IPS-20b (cell line): ENCODE results near the gene ZNF699.
"Not testable (repeated sequence)": the region's sequence is repeated elsewhere in the genome, so short reads cannot be mapped to it uniquely, and the experiment has no call there.

Experiments used
- H3K27ac ChIP-seq: one replicate; pipeline ENCODE4 v1.5.1; 2013; ENCODE audit warnings: low read length
- H3K27me3 ChIP-seq: 2 replicates; pipeline ENCODE4 v1.6.1; 2013; ENCODE audit warnings: mild to moderate bottlenecking, low read length, inconsistent platforms; ENCODE audit not compliant: insufficient read depth
- H3K36me3 ChIP-seq: 2 replicates; pipeline ENCODE4 v1.6.1; 2013; ENCODE audit warnings: low read depth, mild to moderate bottlenecking, inconsistent platforms, low read length, moderate library complexity; ENCODE audit not compliant: insufficient read depth
- H3K4me1 ChIP-seq: 2 replicates; pipeline ENCODE4 v1.6.1; 2013; ENCODE audit warnings: mild to moderate bottlenecking, control low read depth, inconsistent platforms, low read length, moderate library complexity; ENCODE audit not compliant: insufficient read depth
- H3K4me3 ChIP-seq: 2 replicates; pipeline ENCODE4 v1.5.1; 2013; ENCODE audit warnings: mild to moderate bottlenecking, low read length, inconsistent platforms
- H3K9ac ChIP-seq: 2 replicates; pipeline ENCODE4 v1.6.1; 2013; ENCODE audit warnings: low read depth, mild to moderate bottlenecking, inconsistent platforms, low read length, moderate library complexity
- H3K9me3 ChIP-seq: 2 replicates; pipeline ENCODE4 v1.6.1; 2013; ENCODE audit warnings: mild to moderate bottlenecking, low read depth, low read length, inconsistent platforms; ENCODE audit not compliant: insufficient read depth

The ZNF699 gene

DNA sequence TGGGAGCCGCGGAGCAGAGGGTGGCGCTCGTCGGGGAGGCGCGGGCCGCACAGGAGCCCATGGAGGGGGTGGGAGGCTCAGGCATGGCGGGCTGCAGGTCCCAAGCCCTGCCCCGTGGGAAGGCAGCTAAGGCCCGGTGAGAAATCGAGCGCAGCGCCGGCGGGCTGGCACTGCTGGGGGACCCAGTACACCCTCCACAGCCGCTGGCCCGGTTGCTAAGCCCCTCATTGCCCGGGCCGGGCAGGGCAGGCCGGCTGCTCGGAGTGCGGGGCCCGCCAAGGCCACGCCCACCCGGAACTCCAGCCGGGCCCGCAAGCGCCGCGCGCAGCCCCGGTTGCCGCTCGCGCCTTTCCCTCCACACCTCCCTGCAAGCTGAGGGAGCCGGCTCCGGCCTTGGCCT lies 26.2 kb downstream of the ZNF699 start:
- H3K36me3 ChIP-seq, H3K27ac ChIP-seq, H3K4me3 ChIP-seq, H3K27me3 ChIP-seq, H3K4me1 ChIP-seq, H3K9ac ChIP-seq: not testable (repeated sequence)
- peaks cover 83% of the 10 kb centered on the region for H3K9me3 ChIP-seq

GRCh38 chr19:9251236-9251635 lies 58.4 kb downstream of the ZNF699 start:
- Histone ChIP-seq H3K27me3 (no peaks in the 10 kb centered on the region), H3K9ac (no peak overlapping the region), H3K9me3 (peaks cover 80% of the 10 kb centered on the region), H3K27ac (no peak overlapping the region), H3K4me1 (no peaks in the 10 kb centered on the region), H3K36me3 (no peaks in the 10 kb centered on the region), H3K4me3 (no peak overlapping the region)

- H3K27ac ChIP-seq = no peak within 1 kb of the TSS
- peaks cover 75% of the 10 kb centered on the region for H3K9me3 ChIP-seq
- H3K4me3 ChIP-seq = no peak within 1 kb of the TSS
- H3K36me3 ChIP-seq = no peaks in the 10 kb centered on the region
- no peak within 1 kb of the TSS for H3K9ac ChIP-seq
- no peaks in the 10 kb centered on the region for H3K4me1 ChIP-seq
- H3K27me3 ChIP-seq = no peaks in the 10 kb centered on the region
Measured at GRCh38 chr19:9250630-9251029, 59.0 kb downstream of the ZNF699 start, which contains the start of gene OR7E24. TSS of gene OR7E24 (plus strand) at chr19:9250930. CDS start at chr19:9251044, 114 bp downstream.
